HepG2 (cell line): ENCODE results near the gene VEZF1. TPM values are rescaled to one million over a fixed set of nuclear protein-coding genes. Genes with fewer than 3 reads are reported as not detected.

Experiments
- ESRRA ChIP-seq: sonication (generic); formaldehyde crosslinking; IDR thresholded peaks from 2 replicates; pipeline ENCODE4 v1.5.1; 2020; ENCODE audit warnings: mild to moderate bottlenecking, low read depth, missing genetic modification reagents
- FOXJ3 ChIP-seq: sonication (generic); formaldehyde crosslinking; IDR thresholded peaks from 2 replicates; pipeline ENCODE4 v1.4.0; 2020; ENCODE audit warnings: missing genetic modification reagents, mild to moderate bottlenecking, borderline replicate concordance
- HNRNPH1 ChIP-seq: fragments of 200-400 bp; formaldehyde crosslinking; optimal IDR thresholded peaks from 2 replicates; pipeline ENCODE3; 2017; ENCODE audit warnings: mild to moderate bottlenecking, low read depth, low read length
- KAT7 ChIP-seq: IDR thresholded peaks from 2 replicates; pipeline ENCODE4 v1.6.1; 2018; ENCODE audit warnings: borderline replicate concordance, missing compliant biosample characterization
- LBX2 ChIP-seq: sonication (generic); formaldehyde crosslinking; IDR thresholded peaks from 2 replicates; pipeline ENCODE4 v1.5.0; 2020; ENCODE audit warnings: missing genetic modification reagents, mild to moderate bottlenecking, borderline replicate concordance
- NR2F1 ChIP-seq, 2 experiments: fragments of 450-650 bp in 1 of 2; formaldehyde crosslinking in 1 of 2; IDR thresholded peaks; 2 replicates each; pipeline versions ENCODE4 v1.5.0 to v1.6.1; 2016 to 2020; ENCODE audit warnings: mild to moderate bottlenecking in 1 of 2, missing compliant biosample characterization in 1 of 2, missing genetic modification reagents in 1 of 2, moderate library complexity in 1 of 2
- SIN3B ChIP-seq: fragments of 150-350 bp; IDR thresholded peaks from 2 replicates; pipeline ENCODE4 v1.6.1; 2014; ENCODE audit warnings: low read length
- ZFP1 ChIP-seq: IDR thresholded peaks from 2 replicates; pipeline ENCODE4 v1.6.1; 2016
- ZNF124 ChIP-seq: sonication (generic); formaldehyde crosslinking; IDR thresholded peaks from 2 replicates; pipeline ENCODE4 v1.4.0; 2020; ENCODE audit warnings: missing genetic modification reagents
- ZNF207 ChIP-seq: fragments of 450-650 bp; IDR thresholded peaks from 2 replicates; pipeline ENCODE4 v1.6.1; 2016; ENCODE audit warnings: antibody characterized with exemption, borderline replicate concordance
- ZNF256 ChIP-seq: sonication (generic); formaldehyde crosslinking; conservative IDR thresholded peaks from 2 replicates; pipeline ENCODE4 v1.4.0; 2020; ENCODE audit warnings: missing genetic modification reagents
- ZNF615 ChIP-seq: sonication (generic); formaldehyde crosslinking; IDR thresholded peaks from 2 replicates; pipeline ENCODE4 v1.5.0; 2020; ENCODE audit warnings: mild to moderate bottlenecking, missing genetic modification reagents, borderline replicate concordance
- ZNF782 ChIP-seq: sonication (generic); formaldehyde crosslinking; IDR thresholded peaks from 2 replicates; pipeline ENCODE4 v1.4.0; 2020; ENCODE audit warnings: missing genetic modification reagents, mild to moderate bottlenecking, borderline replicate concordance
- ZZZ3 ChIP-seq: sonication (generic); formaldehyde crosslinking; IDR thresholded peaks from 2 replicates; pipeline ENCODE4 v1.4.0; 2020; ENCODE audit warnings: missing genetic modification reagents, mild to moderate bottlenecking, borderline replicate concordance
- polyA plus RNA-seq, 8 experiments: library from polyadenylated mRNA; depleted of rRNA in 3 of 8; stranded (reverse) in 7 of 8; unstranded in 1 of 8; fragments of >200 nt; fragmentation: Illumina TruSeq in 4 of 8; extraction: Trizol in 4 of 8; gene quantifications; 2 replicates each; pipeline versions ENCODE4 v1.2.1 to v1.2.3, GENCODE V29; 2011 to 2016; ENCODE audit warnings: low read depth in 4 of 8, missing spikeins in 1 of 8, mixed read lengths in 1 of 8; ENCODE audit not compliant: insufficient read depth in 1 of 8
- total RNA-seq, 5 experiments: library from RNA; depleted of rRNA; stranded (reverse); fragments of >200 nt; fragmentation: Illumina TruSeq; extraction: Trizol; gene quantifications; 2 replicates each; pipeline ENCODE4 v1.2.3, GENCODE V29; 2016; ENCODE audit warnings: low read depth in 1 of 5
- TF ChIP-seq, protein P1 (sequence below): IDR thresholded peaks from 2 replicates; pipeline ENCODE4 v1.6.1; 2016; ENCODE audit warnings: low read depth, control low read depth
- TF ChIP-seq, protein P2 (sequence below): sonication (generic); formaldehyde crosslinking; IDR thresholded peaks from 2 replicates; pipeline ENCODE4 v1.4.0; 2020; ENCODE audit warnings: missing genetic modification reagents, mild to moderate bottlenecking, borderline replicate concordance
- TF ChIP-seq, protein P3 (sequence below): sonication (generic); formaldehyde crosslinking; IDR thresholded peaks from 2 replicates; pipeline ENCODE4 v1.5.0; 2020; ENCODE audit warnings: missing genetic modification reagents
- TF ChIP-seq, protein P4 (sequence below): conservative IDR thresholded peaks from 2 replicates; pipeline ENCODE4 v1.6.1; 2018; ENCODE audit warnings: missing genetic modification reagents
- TF ChIP-seq, protein P5 (sequence below): IDR thresholded peaks from 2 replicates; pipeline ENCODE4 v1.6.1; 2016; ENCODE audit warnings: missing genetic modification reagents, missing compliant biosample characterization
- TF ChIP-seq, protein P6 (sequence below): sonication (generic); formaldehyde crosslinking; IDR thresholded peaks from 2 replicates; pipeline ENCODE4 v1.5.0; 2020; ENCODE audit warnings: mild to moderate bottlenecking, missing genetic modification reagents, moderate library complexity

The VEZF1 gene
- total and polyA plus RNA-seq, 2 of the 13 experiments (the other 11 are each of a cell fraction or from before 2014, with no cell fraction given) = 45.9 to 49.7 TPM

DNA sequence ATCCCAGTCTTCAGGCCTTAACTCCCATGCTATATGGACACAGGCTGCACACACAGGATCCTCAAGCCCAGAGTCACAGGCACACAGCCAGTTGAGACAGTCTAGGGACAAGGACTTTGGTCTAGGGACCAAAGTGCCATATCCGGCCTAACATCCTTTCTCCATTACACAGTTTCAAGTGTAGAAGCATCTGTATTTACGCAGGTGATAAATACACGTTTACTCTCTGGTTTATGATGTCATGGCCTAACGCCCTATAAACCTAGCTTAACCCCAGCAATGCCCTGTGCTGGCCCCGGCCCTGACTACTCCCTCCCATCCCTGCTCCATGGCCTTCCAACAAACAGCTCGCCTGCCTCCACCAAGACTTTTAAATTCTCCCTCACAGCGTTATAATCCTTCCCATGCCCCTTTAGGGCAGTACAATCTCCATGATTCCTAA lies 50.0 kb downstream of the VEZF1 start (continued):
- TF ChIP-seq, protein P1, sequence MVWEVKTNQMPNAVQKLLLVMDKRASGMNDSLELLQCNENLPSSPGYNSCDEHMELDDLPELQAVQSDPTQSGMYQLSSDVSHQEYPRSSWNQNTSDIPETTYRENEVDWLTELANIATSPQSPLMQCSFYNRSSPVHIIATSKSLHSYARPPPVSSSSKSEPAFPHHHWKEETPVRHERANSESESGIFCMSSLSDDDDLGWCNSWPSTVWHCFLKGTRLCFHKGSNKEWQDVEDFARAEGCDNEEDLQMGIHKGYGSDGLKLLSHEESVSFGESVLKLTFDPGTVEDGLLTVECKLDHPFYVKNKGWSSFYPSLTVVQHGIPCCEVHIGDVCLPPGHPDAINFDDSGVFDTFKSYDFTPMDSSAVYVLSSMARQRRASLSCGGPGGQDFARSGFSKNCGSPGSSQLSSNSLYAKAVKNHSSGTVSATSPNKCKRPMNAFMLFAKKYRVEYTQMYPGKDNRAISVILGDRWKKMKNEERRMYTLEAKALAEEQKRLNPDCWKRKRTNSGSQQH (CRISPR knock-in tag) = no peak
- TF ChIP-seq FOXJ3 (CRISPR knock-in tag) (peak; percentile 35; the same call in 1 of the 2 replicates), ZZZ3 (CRISPR knock-in tag) (no peak), ZNF256 (CRISPR knock-in tag) (no peak), NR2F1 (CRISPR knock-in tag; IDR thresholded peaks at IDR 0.05) (peak in 1 of 2 experiments; percentile 36; a peak in 1 of 4 replicates), KAT7 (CRISPR knock-in tag) (no peak), ESRRA (CRISPR knock-in tag) (peak; percentile 92), ZNF124 (0 out of 2 replicates have a peak, but pooled peaks have one; percentile 53), HNRNPH1 (no peak), ZNF782 (CRISPR knock-in tag) (no peak), ZNF615 (no peak), SIN3B (no peak), ZNF207 (no peak), ZFP1 (CRISPR knock-in tag) (peak; percentile 72; the same call in 1 of the 2 replicates), LBX2 (CRISPR knock-in tag) (no peak)
- TF ChIP-seq, protein P2, sequence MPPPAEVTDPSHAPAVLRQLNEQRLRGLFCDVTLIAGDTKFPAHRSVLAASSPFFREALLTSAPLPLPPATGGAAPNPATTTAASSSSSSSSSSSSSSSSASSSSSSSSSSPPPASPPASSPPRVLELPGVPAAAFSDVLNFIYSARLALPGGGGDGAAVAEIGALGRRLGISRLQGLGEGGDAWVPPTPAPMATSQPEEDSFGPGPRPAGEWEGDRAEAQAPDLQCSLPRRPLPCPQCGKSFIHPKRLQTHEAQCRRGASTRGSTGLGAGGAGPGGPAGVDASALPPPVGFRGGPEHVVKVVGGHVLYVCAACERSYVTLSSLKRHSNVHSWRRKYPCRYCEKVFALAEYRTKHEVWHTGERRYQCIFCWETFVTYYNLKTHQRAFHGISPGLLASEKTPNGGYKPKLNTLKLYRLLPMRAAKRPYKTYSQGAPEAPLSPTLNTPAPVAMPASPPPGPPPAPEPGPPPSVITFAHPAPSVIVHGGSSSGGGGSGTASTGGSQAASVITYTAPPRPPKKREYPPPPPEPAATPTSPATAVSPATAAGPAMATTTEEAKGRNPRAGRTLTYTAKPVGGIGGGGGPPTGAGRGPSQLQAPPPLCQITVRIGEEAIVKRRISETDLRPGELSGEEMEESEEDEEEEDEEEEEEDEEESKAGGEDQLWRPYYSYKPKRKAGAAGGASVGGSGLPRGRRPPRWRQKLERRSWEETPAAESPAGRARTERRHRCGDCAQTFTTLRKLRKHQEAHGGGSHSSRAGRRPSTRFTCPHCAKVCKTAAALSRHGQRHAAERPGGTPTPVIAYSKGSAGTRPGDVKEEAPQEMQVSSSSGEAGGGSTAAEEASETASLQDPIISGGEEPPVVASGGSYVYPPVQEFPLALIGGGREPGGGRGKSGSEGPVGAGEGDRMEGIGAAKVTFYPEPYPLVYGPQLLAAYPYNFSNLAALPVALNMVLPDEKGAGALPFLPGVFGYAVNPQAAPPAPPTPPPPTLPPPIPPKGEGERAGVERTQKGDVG (CRISPR knock-in tag) = no peak
- TF ChIP-seq, protein P3, sequence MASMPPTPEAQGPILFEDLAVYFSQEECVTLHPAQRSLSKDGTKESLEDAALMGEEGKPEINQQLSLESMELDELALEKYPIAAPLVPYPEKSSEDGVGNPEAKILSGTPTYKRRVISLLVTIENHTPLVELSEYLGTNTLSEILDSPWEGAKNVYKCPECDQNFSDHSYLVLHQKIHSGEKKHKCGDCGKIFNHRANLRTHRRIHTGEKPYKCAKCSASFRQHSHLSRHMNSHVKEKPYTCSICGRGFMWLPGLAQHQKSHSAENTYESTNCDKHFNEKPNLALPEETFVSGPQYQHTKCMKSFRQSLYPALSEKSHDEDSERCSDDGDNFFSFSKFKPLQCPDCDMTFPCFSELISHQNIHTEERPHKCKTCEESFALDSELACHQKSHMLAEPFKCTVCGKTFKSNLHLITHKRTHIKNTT (CRISPR knock-in tag) = no peak
- TF ChIP-seq, protein P4, sequence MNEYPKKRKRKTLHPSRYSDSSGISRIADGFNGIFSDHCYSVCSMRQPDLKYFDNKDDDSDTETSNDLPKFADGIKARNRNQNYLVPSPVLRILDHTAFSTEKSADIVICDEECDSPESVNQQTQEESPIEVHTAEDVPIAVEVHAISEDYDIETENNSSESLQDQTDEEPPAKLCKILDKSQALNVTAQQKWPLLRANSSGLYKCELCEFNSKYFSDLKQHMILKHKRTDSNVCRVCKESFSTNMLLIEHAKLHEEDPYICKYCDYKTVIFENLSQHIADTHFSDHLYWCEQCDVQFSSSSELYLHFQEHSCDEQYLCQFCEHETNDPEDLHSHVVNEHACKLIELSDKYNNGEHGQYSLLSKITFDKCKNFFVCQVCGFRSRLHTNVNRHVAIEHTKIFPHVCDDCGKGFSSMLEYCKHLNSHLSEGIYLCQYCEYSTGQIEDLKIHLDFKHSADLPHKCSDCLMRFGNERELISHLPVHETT (CRISPR knock-in tag) = no peak
- TF ChIP-seq, protein P5, sequence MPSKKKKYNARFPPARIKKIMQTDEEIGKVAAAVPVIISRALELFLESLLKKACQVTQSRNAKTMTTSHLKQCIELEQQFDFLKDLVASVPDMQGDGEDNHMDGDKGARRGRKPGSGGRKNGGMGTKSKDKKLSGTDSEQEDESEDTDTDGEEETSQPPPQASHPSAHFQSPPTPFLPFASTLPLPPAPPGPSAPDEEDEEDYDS (CRISPR knock-in tag) = no peak; the same call in none of the 2 replicates
- TF ChIP-seq, protein P6, sequence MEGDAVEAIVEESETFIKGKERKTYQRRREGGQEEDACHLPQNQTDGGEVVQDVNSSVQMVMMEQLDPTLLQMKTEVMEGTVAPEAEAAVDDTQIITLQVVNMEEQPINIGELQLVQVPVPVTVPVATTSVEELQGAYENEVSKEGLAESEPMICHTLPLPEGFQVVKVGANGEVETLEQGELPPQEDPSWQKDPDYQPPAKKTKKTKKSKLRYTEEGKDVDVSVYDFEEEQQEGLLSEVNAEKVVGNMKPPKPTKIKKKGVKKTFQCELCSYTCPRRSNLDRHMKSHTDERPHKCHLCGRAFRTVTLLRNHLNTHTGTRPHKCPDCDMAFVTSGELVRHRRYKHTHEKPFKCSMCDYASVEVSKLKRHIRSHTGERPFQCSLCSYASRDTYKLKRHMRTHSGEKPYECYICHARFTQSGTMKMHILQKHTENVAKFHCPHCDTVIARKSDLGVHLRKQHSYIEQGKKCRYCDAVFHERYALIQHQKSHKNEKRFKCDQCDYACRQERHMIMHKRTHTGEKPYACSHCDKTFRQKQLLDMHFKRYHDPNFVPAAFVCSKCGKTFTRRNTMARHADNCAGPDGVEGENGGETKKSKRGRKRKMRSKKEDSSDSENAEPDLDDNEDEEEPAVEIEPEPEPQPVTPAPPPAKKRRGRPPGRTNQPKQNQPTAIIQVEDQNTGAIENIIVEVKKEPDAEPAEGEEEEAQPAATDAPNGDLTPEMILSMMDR (CRISPR knock-in tag) = no peak
